Suprapubic skin (tissue), 4 donors: ENCODE measurements around the gene PARD6B. TPM values are rescaled to one million over a fixed set of nuclear protein-coding genes. Genes with fewer than 3 reads are reported as not detected.

ENCODE experiments used
- DNase-seq, 2 donors: peaks; one replicate each; pipeline ENCODE4 v3.0.0-alpha.2; 2019; ENCODE audit warnings: low spot score in 2 of 2
- H3K27ac ChIP-seq: fragments of 200-600 bp; sonication (generic); one replicate; pipeline ENCODE4 v1.5.1; 2019
- H3K27me3 ChIP-seq: fragments of 200-600 bp; sonication (generic); one replicate; pipeline ENCODE4 v1.5.1; 2019
- H3K36me3 ChIP-seq: fragments of 200-600 bp; sonication (generic); one replicate; pipeline ENCODE4 v1.5.1; 2019
- H3K4me1 ChIP-seq: fragments of 200-600 bp; sonication (generic); one replicate; pipeline ENCODE4 v1.5.1; 2019
- H3K4me3 ChIP-seq: fragments of 200-600 bp; sonication (generic); one replicate; pipeline ENCODE4 v1.5.1; 2019; ENCODE audit warnings: mild to moderate bottlenecking
- H3K9me3 ChIP-seq: fragments of 200-600 bp; sonication (generic); one replicate; pipeline ENCODE4 v1.5.1; 2019
- EP300 ChIP-seq: sonication (generic); formaldehyde crosslinking; IDR thresholded peaks from one replicate; pipeline ENCODE4 v1.6.1; 2017; ENCODE audit warnings: antibody characterized with exemption
- POLR2A ChIP-seq, 2 donors: fragments of 450-650 bp; IDR thresholded peaks; one replicate each; pipeline ENCODE4 v1.6.1; 2017; ENCODE audit warnings: antibody characterized with exemption in 2 of 2, mild to moderate bottlenecking in 2 of 2, moderate library complexity in 2 of 2
- POLR2AphosphoS5 ChIP-seq, 3 donors: sonication (generic); formaldehyde crosslinking; IDR thresholded peaks; one replicate each; pipeline ENCODE4 v1.6.1; 2017; ENCODE audit warnings: antibody characterized with exemption in 3 of 3
- WGBS: methylation state at CpG from one replicate; pipeline ENCODE4 v1.1.5; 2018; 5-methylcytosine and 5-hydroxymethylcytosine counted together
- total RNA-seq, 4 donors: library from RNA; depleted of rRNA; stranded (reverse); fragments of >200 nt; gene quantifications; one replicate each; pipeline ENCODE4 v1.1.0, GENCODE V29; 2016
- TF ChIP-seq, protein P1 (sequence below), 2 donors: fragments of 200-600 bp in 1 of 2; fragments of 450-650 bp in 1 of 2; sonication (generic) in 1 of 2; IDR thresholded peaks; one replicate each; pipeline ENCODE4 v1.5.1; 2016 to 2019; ENCODE audit warnings: antibody characterized with exemption in 2 of 2, mild to moderate bottlenecking in 1 of 2, moderate library complexity in 1 of 2

Gene PARD6B
- total RNA-seq, 4 donors from 2014 or later = 7.6 to 10.3 (median 8.4) TPM

DNA sequence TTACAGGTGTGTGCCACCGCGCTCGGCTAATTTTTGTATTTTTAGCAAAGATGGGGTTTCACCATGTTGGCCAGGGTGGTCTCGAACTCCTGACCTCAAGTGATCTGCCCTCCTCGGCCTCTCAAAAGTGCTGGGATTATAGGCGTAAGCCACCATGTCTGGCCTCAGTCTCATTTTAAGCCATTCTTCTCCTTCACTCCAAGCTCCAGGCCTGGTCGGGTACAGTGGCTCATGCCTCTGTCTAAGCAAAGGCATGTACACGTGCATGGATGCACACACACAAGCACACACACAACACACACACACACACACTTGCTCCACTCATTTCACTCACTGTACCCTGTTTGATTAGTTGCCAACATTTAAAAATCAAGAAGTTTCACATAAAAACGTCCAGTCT is 7.7 kb upstream of the PARD6B start:
- H3K27me3 ChIP-seq = no peaks in the 10 kb centered on the region
- 89% methylated on average over 9 of the region's 9 CpGs for WGBS
- H3K4me1 ChIP-seq = peaks cover 21% of the 10 kb centered on the region
- H3K9me3 ChIP-seq = no peaks in the 10 kb centered on the region
- H3K4me3 ChIP-seq = no peak overlapping the region
- no peak overlapping the region for H3K27ac ChIP-seq
- no peaks in the 10 kb centered on the region for H3K36me3 ChIP-seq
- DNase-seq = peak in 1 of 2 donors; percentile 7
- no peak for TF ChIP-seq POLR2A (IDR thresholded peaks at IDR 0.05)
- TF ChIP-seq POLR2AphosphoS5 (IDR thresholded peaks at IDR 0.05) = no peak
- TF ChIP-seq, protein P1, sequence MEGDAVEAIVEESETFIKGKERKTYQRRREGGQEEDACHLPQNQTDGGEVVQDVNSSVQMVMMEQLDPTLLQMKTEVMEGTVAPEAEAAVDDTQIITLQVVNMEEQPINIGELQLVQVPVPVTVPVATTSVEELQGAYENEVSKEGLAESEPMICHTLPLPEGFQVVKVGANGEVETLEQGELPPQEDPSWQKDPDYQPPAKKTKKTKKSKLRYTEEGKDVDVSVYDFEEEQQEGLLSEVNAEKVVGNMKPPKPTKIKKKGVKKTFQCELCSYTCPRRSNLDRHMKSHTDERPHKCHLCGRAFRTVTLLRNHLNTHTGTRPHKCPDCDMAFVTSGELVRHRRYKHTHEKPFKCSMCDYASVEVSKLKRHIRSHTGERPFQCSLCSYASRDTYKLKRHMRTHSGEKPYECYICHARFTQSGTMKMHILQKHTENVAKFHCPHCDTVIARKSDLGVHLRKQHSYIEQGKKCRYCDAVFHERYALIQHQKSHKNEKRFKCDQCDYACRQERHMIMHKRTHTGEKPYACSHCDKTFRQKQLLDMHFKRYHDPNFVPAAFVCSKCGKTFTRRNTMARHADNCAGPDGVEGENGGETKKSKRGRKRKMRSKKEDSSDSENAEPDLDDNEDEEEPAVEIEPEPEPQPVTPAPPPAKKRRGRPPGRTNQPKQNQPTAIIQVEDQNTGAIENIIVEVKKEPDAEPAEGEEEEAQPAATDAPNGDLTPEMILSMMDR (IDR thresholded peaks at IDR 0.05) = no peak
- no peak for TF ChIP-seq EP300

DNA sequence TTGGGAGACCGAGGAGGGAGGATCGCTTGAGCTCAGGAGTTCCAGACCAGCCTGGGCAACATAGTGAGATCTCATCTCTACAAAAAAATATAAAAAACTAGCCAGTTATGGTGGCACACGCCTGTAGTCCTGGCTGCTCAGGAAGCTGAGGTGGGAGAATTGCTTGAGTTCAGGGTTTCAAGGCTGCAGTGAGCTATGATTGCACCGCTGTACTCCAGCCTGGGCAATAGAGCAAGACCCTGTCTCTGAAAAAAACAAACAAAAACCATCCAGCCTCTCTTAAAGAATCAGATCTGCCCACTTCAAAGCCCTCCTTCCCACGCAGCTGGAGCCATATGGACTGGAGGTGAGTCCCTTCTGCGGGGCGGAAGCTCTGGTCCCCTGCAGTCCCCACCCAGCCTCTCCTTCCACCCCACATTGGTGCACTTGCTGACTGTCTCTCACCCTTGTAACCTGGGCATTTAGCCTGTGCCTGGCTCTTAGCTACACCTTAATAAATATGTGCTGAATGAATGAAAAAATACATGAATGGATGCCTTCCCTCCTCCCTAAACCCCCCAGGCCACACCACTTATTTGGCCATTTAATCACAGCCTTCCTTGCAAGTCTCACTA is 7.2 kb upstream of the PARD6B start:
- DNase-seq = peak in 1 of 2 donors; percentile 48
- WGBS = 81% methylated on average over 7 of the region's 7 CpGs
- Histone ChIP-seq H3K4me1 (peaks cover 26% of the 10 kb centered on the region), H3K27ac (peak overlapping the region; percentile 57), H3K36me3 (no peaks in the 10 kb centered on the region), H3K27me3 (no peaks in the 10 kb centered on the region), H3K9me3 (no peaks in the 10 kb centered on the region), H3K4me3 (no peak overlapping the region)
- TF ChIP-seq EP300 = no peak
- TF ChIP-seq, protein P1 (IDR thresholded peaks at IDR 0.05) = no peak
- TF ChIP-seq POLR2A (IDR thresholded peaks at IDR 0.05) = no peak
- no peak for TF ChIP-seq POLR2AphosphoS5 (IDR thresholded peaks at IDR 0.05)

DNA sequence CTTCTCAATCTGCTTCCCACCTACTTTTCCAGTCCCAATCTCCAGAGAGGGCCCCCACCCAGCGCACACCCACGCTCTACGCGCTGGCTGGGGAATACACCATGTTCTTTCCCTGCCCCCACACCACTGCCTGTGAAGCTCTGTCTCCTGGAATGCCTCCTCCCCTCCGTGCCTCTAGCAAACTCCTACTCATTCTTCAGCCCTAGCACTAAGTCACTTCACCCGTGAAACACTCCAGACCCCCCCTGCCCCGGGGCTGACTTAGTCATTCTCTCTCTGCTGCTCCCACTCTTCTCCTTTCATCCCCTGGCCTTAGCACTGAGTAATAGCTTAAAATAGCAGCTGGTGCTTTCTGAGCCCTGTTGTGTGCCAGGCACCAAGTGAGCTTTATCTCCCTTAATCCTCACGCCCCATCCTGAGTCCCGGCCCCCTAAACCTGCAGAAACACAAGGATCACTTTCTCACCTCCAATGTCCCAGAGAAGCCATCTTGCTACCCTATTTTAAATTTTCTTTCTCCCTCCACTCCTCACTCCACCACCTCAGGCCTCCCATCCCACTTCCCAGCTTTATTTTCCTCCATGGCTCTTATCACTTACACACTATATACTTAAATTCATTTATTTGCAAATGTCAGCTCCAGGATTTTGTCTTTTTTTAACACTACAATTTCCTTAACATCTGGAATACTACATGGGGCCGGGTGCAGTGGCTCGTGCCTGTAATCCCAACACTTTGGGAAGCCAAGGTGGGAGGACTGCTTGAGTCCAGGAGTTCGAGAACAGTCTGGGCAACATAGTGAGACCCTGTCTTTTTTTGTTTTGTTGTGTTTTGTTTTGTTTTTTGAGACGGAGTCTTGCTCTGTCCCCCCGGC is 6.3 kb upstream of the PARD6B start:
- Histone ChIP-seq H3K4me3 (no peak overlapping the region), H3K9me3 (no peaks in the 10 kb centered on the region), H3K36me3 (no peaks in the 10 kb centered on the region), H3K27ac (peak overlapping the region; percentile 57), H3K4me1 (peaks cover 32% of the 10 kb centered on the region), H3K27me3 (no peaks in the 10 kb centered on the region)
- WGBS = 41% methylated on average over 14 of the region's 14 CpGs
- peak; percentile 77 to 85 for DNase-seq
- no peak for TF ChIP-seq POLR2A (IDR thresholded peaks at IDR 0.05)
- TF ChIP-seq EP300 = no peak
- TF ChIP-seq, protein P1 (IDR thresholded peaks at IDR 0.05) = no peak
- peak in 1 of 3 donors; percentile 36 for TF ChIP-seq POLR2AphosphoS5 (IDR thresholded peaks at IDR 0.05)

DNA sequence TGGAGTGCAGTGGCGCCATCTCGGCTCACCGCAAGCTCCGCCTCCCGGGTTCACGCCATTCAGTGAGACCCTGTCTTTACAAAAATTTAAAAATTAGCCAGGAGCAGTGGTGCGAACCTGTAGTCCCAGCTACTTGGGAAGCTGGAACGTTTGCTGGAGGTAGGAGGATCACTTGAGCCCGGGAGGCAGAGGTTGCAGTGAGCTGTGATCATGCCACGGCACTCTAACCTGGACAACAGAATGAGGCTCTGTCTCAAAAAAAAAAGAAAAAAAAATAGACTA is 5.7 kb upstream of the PARD6B start:
- TF ChIP-seq, protein P1 (IDR thresholded peaks at IDR 0.05) = no peak
- no peak for TF ChIP-seq EP300
- no peak for TF ChIP-seq POLR2A (IDR thresholded peaks at IDR 0.05)
- TF ChIP-seq POLR2AphosphoS5 (IDR thresholded peaks at IDR 0.05) = no peak

More for the DNA sequence above, 5.7 kb upstream of the PARD6B start:
- no peaks in the 10 kb centered on the region for H3K9me3 ChIP-seq
- no peaks in the 10 kb centered on the region for H3K27me3 ChIP-seq
- peaks cover 38% of the 10 kb centered on the region for H3K4me1 ChIP-seq
- 93% methylated on average over 10 of the region's 10 CpGs for WGBS
- H3K27ac ChIP-seq = no peak overlapping the region
- DNase-seq = no peak
- no peaks in the 10 kb centered on the region for H3K36me3 ChIP-seq
- H3K4me3 ChIP-seq = no peak overlapping the region
